GM18502 (cell line): ENCODE measurements around the gene PARVA.

Source experiments
- ATAC-seq: cut with Tn5 transposase; IDR thresholded peaks from one replicate; pipeline ENCODE4 v1.9.1; 2021; ENCODE audit warnings: mild to moderate bottlenecking; ENCODE audit not compliant: unreplicated experiment, poor library complexity

PARVA gene

GRCh38 chr11:12542186-12542935 is 165.0 kb downstream of the PARVA start:
- ATAC-seq: no peak

GRCh38 chr11:12543596-12544415 is 166.4 kb downstream of the PARVA start:
- ATAC-seq: no peak

- no peak for ATAC-seq
These were observed 167.8 kb downstream of the PARVA start for GRCh38 chr11:12544986-12545775.

- ATAC-seq: no peak
These were observed 168.8 kb downstream of the PARVA start for GRCh38 chr11:12546122-12546521.

GRCh38 chr11:12546660-12547059 is 169.3 kb downstream of the PARVA start:
- ATAC-seq: no peak

- ATAC-seq: no peak
These were observed 170.7 kb downstream of the PARVA start for GRCh38 chr11:12547953-12548650.

- no peak for ATAC-seq
These were observed 175.3 kb downstream of the PARVA start for GRCh38 chr11:12552692-12553091.

GRCh38 chr11:12554122-12554521 is 176.8 kb downstream of the PARVA start:
- no peak for ATAC-seq

- ATAC-seq: no peak
These were observed 178.8 kb downstream of the PARVA start for GRCh38 chr11:12556155-12556554.

- ATAC-seq: no peak
These were observed 179.5 kb downstream of the PARVA start for GRCh38 chr11:12556788-12557384.

GRCh38 chr11:12559011-12559410 is 181.6 kb downstream of the PARVA start:
- ATAC-seq: no peak

GRCh38 chr11:12560362-12560761 is 183.0 kb downstream of the PARVA start:
- no peak for ATAC-seq

- no peak for ATAC-seq
These were observed 183.5 kb downstream of the PARVA start for GRCh38 chr11:12560861-12561260.

GRCh38 chr11:12564012-12564411 is 186.6 kb downstream of the PARVA start:
- no peak for ATAC-seq

GRCh38 chr11:12565406-12565805 is 188.0 kb downstream of the PARVA start:
- ATAC-seq: no peak

GRCh38 chr11:12567746-12568460 is 190.5 kb downstream of the PARVA start:
- no peak for ATAC-seq

GRCh38 chr11:12569499-12570425 is 192.4 kb downstream of the PARVA start:
- no peak for ATAC-seq
